Progenitor cell of endocrine pancreas (in vitro differentiated cells): ENCODE data around the gene GRIK5. TPM values are rescaled to one million over a fixed set of nuclear protein-coding genes. Genes with fewer than 3 reads are reported as not detected.

ENCODE experiments used
- DNase-seq: peaks from one replicate; pipeline ENCODE4 v3.0.0; 2021; ENCODE audit warnings: low spot score; ENCODE audit not compliant: unreplicated experiment
- H3K27ac Mint-ChIP-seq: 2 replicates; pipeline ENCODE4 v1.8.0; 2021; ENCODE audit warnings: mild to moderate bottlenecking, moderate library complexity, mixed read lengths
- H3K27me3 Mint-ChIP-seq: 2 replicates; pipeline ENCODE4 v1.8.0; 2021; ENCODE audit warnings: mixed read lengths
- H3K36me3 Mint-ChIP-seq: 2 replicates; pipeline ENCODE4 v1.8.0; 2022; ENCODE audit warnings: mixed read lengths; ENCODE audit not compliant: insufficient read depth
- H3K4me1 Mint-ChIP-seq: 2 replicates; pipeline ENCODE4 v1.8.0; 2021; ENCODE audit warnings: low read depth, mixed read lengths
- H3K4me3 Mint-ChIP-seq: 2 replicates; pipeline ENCODE4 v1.8.0; 2021; ENCODE audit warnings: low read depth, mild to moderate bottlenecking, moderate library complexity, mixed read lengths
- H3K9me3 Mint-ChIP-seq: 2 replicates; pipeline ENCODE4 v1.8.0; 2021; ENCODE audit warnings: low read depth, mixed read lengths
- total RNA-seq: library from RNA; stranded (reverse); gene quantifications from 2 replicates; pipeline ENCODE4 v1.2.1, GENCODE V29; 2021
- TF ChIP-seq, protein P1 (sequence below): fragments of 200-600 bp; sonication (generic); IDR thresholded peaks from one replicate; pipeline ENCODE4 v1.5.0; 2021; ENCODE audit warnings: antibody characterized with exemption, mild to moderate bottlenecking; ENCODE audit not compliant: unreplicated experiment

Gene GRIK5
- total RNA-seq, 1 donor from 2014 or later, result 11.6 TPM

DNA sequence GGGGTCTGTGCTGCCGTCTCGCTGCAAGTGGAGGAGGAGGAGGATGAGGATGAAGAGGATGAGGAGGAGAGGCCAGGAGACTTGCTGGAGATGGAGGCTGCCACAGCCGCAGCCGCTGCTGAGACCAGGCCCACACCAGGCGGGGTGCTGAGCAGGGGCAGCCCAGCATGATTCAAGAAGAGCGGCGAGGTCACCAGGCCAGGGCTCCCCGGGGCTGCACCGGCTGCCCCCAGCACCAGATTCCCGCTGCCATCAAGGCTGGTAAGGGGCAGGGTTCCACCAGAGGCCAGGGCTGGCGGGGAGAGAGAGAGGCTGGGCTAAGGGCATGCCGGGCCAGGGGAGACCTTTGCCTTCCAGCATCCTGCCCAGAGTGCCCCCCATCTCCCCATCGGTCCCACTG is 21.3 kb upstream of the GRIK5 start:
- TF ChIP-seq, protein P1, sequence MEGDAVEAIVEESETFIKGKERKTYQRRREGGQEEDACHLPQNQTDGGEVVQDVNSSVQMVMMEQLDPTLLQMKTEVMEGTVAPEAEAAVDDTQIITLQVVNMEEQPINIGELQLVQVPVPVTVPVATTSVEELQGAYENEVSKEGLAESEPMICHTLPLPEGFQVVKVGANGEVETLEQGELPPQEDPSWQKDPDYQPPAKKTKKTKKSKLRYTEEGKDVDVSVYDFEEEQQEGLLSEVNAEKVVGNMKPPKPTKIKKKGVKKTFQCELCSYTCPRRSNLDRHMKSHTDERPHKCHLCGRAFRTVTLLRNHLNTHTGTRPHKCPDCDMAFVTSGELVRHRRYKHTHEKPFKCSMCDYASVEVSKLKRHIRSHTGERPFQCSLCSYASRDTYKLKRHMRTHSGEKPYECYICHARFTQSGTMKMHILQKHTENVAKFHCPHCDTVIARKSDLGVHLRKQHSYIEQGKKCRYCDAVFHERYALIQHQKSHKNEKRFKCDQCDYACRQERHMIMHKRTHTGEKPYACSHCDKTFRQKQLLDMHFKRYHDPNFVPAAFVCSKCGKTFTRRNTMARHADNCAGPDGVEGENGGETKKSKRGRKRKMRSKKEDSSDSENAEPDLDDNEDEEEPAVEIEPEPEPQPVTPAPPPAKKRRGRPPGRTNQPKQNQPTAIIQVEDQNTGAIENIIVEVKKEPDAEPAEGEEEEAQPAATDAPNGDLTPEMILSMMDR, result no peak
- no peak for DNase-seq
- Mint-ChIP-seq H3K4me1 (peaks cover 2% of the 10 kb centered on the region), H3K27ac (no peak overlapping the region), H3K36me3 (no peaks in the 10 kb centered on the region), H3K9me3 (no peaks in the 10 kb centered on the region), H3K27me3 (peaks cover 27% of the 10 kb centered on the region), H3K4me3 (no peak overlapping the region)

DNA sequence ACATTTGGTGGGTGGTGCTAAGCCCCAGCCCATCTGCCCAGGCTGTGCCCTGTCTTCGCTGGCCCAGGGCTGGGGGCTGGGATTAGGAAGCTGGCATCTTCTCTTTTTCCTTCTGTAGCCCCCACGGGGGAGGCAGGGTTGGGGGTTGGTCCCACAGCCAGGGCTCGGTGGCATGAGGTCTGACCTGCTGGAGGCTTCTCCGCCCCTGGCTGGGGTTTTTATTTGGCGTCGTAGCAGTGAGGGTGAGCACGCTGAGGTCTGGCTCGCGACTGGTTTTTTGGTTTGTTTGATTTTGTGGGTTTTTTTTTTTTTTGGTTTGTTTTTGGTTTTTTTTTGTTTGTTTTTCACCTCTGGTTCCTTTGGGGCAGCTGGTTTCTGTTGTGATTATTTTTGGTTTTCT is 20.7 kb upstream of the GRIK5 start:
- peaks cover 2% of the 10 kb centered on the region for H3K4me1 Mint-ChIP-seq
- H3K36me3 Mint-ChIP-seq, result no peaks in the 10 kb centered on the region
- no peaks in the 10 kb centered on the region for H3K9me3 Mint-ChIP-seq
- no peak for DNase-seq
- H3K4me3 Mint-ChIP-seq, result no peak overlapping the region
- peaks cover 25% of the 10 kb centered on the region for H3K27me3 Mint-ChIP-seq
- TF ChIP-seq, protein P1, result no peak
- peak overlapping the region; percentile 13 for H3K27ac Mint-ChIP-seq

DNA sequence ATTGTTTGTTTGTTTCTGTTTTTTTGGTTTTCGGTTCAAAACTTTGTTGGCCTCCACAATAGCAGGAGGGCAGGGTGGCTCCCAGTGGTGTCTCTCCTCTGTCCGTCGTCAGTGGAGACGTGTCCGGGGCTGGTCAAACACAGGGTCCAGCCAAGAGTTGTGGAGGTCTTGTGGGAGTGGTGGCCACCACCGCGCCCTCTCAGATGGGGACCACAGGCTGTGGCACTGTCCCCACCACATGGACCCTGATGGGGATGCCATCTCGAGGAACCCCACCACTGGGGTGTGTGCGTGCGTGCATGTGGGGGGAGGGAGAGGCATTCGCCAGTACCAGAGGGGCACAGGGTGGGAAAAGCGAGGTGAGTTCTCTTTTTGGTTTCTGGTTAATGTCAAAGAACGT is 19.8 kb upstream of the GRIK5 start:
- H3K9me3 Mint-ChIP-seq, result no peaks in the 10 kb centered on the region
- H3K27ac Mint-ChIP-seq, result no peak overlapping the region
- no peak for DNase-seq
- TF ChIP-seq, protein P1, result no peak
- no peak overlapping the region for H3K4me3 Mint-ChIP-seq
- H3K36me3 Mint-ChIP-seq, result peaks cover 3% of the 10 kb centered on the region
- peaks cover 2% of the 10 kb centered on the region for H3K4me1 Mint-ChIP-seq
- H3K27me3 Mint-ChIP-seq, result peaks cover 19% of the 10 kb centered on the region

DNA sequence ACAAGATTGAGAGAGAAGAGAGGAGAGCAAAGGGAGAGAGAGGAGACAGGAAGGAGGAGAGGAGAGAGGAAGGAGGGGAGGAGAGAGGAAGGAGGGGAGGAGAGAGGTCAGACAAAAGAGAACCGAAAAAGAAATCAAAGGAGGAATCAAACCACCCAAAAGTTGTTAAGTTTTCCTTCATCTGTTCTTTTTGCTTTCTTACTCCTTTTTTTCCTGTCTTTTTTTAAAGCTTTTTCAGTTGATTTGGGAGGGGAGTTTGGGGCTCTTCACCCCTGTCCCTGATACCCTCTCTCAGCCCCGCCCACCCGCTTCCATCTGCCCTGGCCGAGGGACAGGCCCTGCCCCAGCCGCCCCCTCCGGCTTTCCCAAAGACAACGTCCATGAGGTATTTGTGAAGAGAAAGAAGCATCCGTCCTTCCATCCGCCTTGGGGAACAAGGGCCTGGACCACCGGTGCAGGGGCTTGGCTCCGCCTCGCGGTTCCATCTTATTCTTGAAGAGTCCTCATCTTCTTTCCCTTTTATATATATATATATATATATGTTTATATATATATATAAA is 19.3 kb upstream of the GRIK5 start:
- peaks cover 2% of the 10 kb centered on the region for H3K4me1 Mint-ChIP-seq
- H3K27ac Mint-ChIP-seq, result no peak overlapping the region
- no peak overlapping the region for H3K4me3 Mint-ChIP-seq
- no peak for DNase-seq
- TF ChIP-seq, protein P1, result no peak
- no peaks in the 10 kb centered on the region for H3K9me3 Mint-ChIP-seq
- peaks cover 3% of the 10 kb centered on the region for H3K36me3 Mint-ChIP-seq
- peaks cover 14% of the 10 kb centered on the region for H3K27me3 Mint-ChIP-seq

DNA sequence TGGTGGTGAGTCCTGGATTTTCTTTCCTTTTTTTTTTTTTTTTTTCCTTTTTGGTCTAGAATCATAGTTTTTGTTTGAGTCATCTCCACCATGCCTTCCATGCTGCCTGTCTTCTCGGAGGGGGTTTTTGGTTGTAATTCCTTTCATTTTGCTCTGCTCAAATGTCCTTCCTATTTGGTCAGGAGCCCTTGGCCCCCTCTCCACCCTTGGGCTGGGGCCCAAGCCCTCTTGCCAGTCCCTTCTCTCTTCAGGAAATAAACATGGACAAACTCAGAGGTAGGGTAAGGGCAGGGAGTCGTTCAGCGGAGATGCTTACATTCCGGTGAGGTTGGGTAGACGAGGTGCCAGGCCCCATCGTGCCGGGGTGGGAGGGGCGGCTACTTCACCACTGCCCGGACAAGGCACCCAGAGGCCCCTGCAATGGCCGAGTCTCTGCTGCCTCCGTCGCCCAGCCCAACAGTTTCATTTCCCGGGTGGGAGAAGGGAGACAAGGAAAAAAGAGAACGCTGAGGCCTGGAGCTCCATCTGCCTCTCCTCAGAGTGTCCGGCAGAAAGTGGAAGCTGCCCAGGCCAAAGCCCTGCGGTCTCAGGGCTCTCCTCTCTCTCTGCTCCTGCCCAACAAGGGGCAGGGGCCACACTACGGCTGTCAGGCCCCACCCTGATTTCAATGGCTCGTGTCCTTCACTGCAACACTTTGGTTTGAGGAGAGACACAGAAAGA is 18.6 kb upstream of the GRIK5 start:
- Mint-ChIP-seq H3K27ac (no peak overlapping the region), H3K36me3 (peaks cover 6% of the 10 kb centered on the region), H3K4me1 (peaks cover 2% of the 10 kb centered on the region), H3K27me3 (peaks cover 10% of the 10 kb centered on the region), H3K9me3 (no peaks in the 10 kb centered on the region), H3K4me3 (no peak overlapping the region)
- no peak for DNase-seq
- TF ChIP-seq, protein P1, result no peak
